Measurements from ENCODE around the gene PRR30.

Gene PRR30

DNA sequence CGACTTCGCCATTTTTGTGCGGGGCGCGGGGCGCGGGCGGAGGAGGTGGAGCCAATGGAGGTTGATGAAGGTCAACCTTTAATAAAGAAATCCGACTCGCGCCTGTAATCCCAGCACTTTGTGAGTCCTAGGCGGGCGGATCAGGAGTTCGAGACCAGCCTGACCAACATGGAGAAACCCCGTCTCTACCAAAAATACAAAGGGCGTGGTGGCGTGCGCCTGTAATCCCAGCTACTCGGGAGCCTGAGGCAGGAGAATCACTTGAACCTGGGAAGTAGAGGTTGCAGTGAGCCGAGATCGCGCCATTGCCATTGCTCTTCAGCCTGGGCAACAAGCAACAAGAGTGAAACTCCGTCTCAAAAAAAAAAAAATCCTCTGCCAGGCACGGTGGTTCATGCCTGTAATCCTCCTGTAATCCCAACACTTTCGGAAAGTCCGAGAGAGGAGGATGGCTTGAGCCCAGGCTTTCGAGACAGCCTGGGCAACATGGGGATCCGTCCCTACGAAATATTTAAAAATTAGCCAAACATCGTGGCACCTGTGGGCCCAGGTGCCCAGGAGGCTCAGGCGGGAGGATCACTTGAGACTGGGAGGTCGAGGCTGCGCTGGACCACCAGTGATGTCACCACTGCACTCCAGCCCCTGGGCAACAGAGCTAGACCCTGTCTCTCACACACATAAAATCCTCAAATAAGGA is 4.3 kb downstream of the PRR30 start:
- Histone ChIP-seq H3K27ac (ENCODE audit: low read depth, low read length) (no peak overlapping the region), H3K18ac (ENCODE audit: low read length) (peak overlapping the region; percentile 57)
- no CpG with 5 or more reads among the region's 33 CpGs for WGBS (ENCODE audit: extremely low coverage, insufficient coverage, insufficient read length)

GRCh38 chr2:27133905-27134780 is 5.1 kb downstream of the PRR30 start, which contains the start of gene PREB:
Gene PREB (minus strand): TSS chr2:27134636. CDS start chr2:27134421, 215 bp downstream.
- no CpG with 5 or more reads among the region's 86 CpGs for WGBS (ENCODE audit: extremely low coverage, insufficient coverage, insufficient read length)
- Histone ChIP-seq H3K9me3 (ENCODE audit: insufficient read depth, low read depth, low read length) (no peaks in the 10 kb centered on the region), H2AFZ (ENCODE audit: insufficient read depth, low read length, poor library complexity) (peak within 1 kb of the TSS; percentile 95), H3K36me3 (ENCODE audit: control insufficient read depth in 1 of 2, insufficient read depth in 2 of 2, low read length in 2 of 2) (peaks cover 35 to 40% of the 10 kb centered on the region in 2 experiments), H3K14ac (ENCODE audit: low read length) (peak within 1 kb of the TSS; percentile 80), H4K8ac (ENCODE audit: low read depth, low read length) (peak within 1 kb of the TSS; percentile 90), H2BK5ac (ENCODE audit: low read depth, low read length, poor library complexity) (peak within 1 kb of the TSS; percentile 83), H3K79me1 (ENCODE audit: low read length) (peaks cover 6% of the 10 kb centered on the region), H3K4ac (ENCODE audit: low read depth, low read length) (peak within 1 kb of the TSS; percentile 68), H2BK12ac (ENCODE audit: low read length) (peak within 1 kb of the TSS; percentile 30), H3K18ac (ENCODE audit: low read length) (peak within 1 kb of the TSS; percentile 73), H3K27me3 (ENCODE audit: insufficient read depth, low read length) (no peaks in the 10 kb centered on the region), H3K23ac (ENCODE audit: low read length) (no peak within 1 kb of the TSS), H4K12ac (ENCODE audit: low read depth, low read length) (peak within 1 kb of the TSS; percentile 75), H2BK120ac (ENCODE audit: insufficient read depth, low read length, poor library complexity) (peak within 1 kb of the TSS; percentile 28), H3K4me1 (ENCODE audit: control insufficient read depth in 1 of 2, insufficient read depth in 2 of 2, low read length in 2 of 2) (peaks cover 7 to 8% of the 10 kb centered on the region in 2 experiments), H3K4me2 (ENCODE audit: low read length) (peak within 1 kb of the TSS; percentile 64), H2AK5ac (ENCODE audit: low read length) (peak within 1 kb of the TSS; percentile 70), H3K4me3 (ENCODE audit: low read depth, low read length) (peak within 1 kb of the TSS; percentile 92), H4K91ac (ENCODE audit: low read depth, low read length) (peak within 1 kb of the TSS; percentile 90), H3K9ac (ENCODE audit: low read length) (peak within 1 kb of the TSS; percentile 78), H3K79me2 (ENCODE audit: control insufficient read depth, insufficient read depth, low read length, poor library complexity) (peaks cover 10% of the 10 kb centered on the region), H3K27ac (ENCODE audit: low read depth, low read length) (peak within 1 kb of the TSS; percentile 80)
- peak; percentile 98 to 100 for DNase-seq

More for the DNA sequence above, 4.3 kb downstream of the PRR30 start:
- H4K8ac ChIP-seq (ENCODE audit: low read depth, low read length): peak overlapping the region; percentile 90
- no peak overlapping the region for H3K23ac ChIP-seq (ENCODE audit: low read length)
- H3K14ac ChIP-seq (ENCODE audit: low read length): peak overlapping the region; percentile 24
- peak overlapping the region; percentile 73 for H4K12ac ChIP-seq (ENCODE audit: low read depth, low read length)
- H2BK5ac ChIP-seq (ENCODE audit: low read depth, low read length, poor library complexity): no peak overlapping the region
- H3K27me3 ChIP-seq (ENCODE audit: insufficient read depth, low read length): no peaks in the 10 kb centered on the region
- no peak overlapping the region for H2BK120ac ChIP-seq (ENCODE audit: insufficient read depth, low read length, poor library complexity)
- H3K4ac ChIP-seq (ENCODE audit: low read depth, low read length): peak overlapping the region; percentile 4
- no peak overlapping the region for H3K9ac ChIP-seq (ENCODE audit: low read length)
- H3K79me2 ChIP-seq (ENCODE audit: control insufficient read depth, insufficient read depth, low read length, poor library complexity): peaks cover 10% of the 10 kb centered on the region
- H2BK12ac ChIP-seq (ENCODE audit: low read length): peak overlapping the region; percentile 30
- no peaks in the 10 kb centered on the region for H3K9me3 ChIP-seq (ENCODE audit: insufficient read depth, low read depth, low read length)
- peak overlapping the region; percentile 69 for H4K91ac ChIP-seq (ENCODE audit: low read depth, low read length)
- H2AFZ ChIP-seq (ENCODE audit: insufficient read depth, low read length, poor library complexity): peak overlapping the region; percentile 95
- peaks cover 29 to 34% of the 10 kb centered on the region in 2 experiments for H3K36me3 ChIP-seq (ENCODE audit: control insufficient read depth in 1 of 2, insufficient read depth in 2 of 2, low read length in 2 of 2)
- peak overlapping the region; percentile 59 for H3K4me2 ChIP-seq (ENCODE audit: low read length)
- peak overlapping the region; percentile 25 for H3K4me3 ChIP-seq (ENCODE audit: low read depth, low read length)
- H3K4me1 ChIP-seq (ENCODE audit: control insufficient read depth in 1 of 2, insufficient read depth in 2 of 2, low read length in 2 of 2): peaks cover 7 to 8% of the 10 kb centered on the region in 2 experiments
- H2AK5ac ChIP-seq (ENCODE audit: low read length): peak overlapping the region; percentile 70
- peaks cover 6% of the 10 kb centered on the region for H3K79me1 ChIP-seq (ENCODE audit: low read length)
- DNase-seq: no peak

GRCh38 chr2:27133195-27133875 is 5.9 kb downstream of the PRR30 start:
- Histone ChIP-seq H3K18ac (ENCODE audit: low read length) (no peak overlapping the region), H3K79me2 (ENCODE audit: control insufficient read depth, insufficient read depth, low read length, poor library complexity) (peaks cover 10% of the 10 kb centered on the region), H3K4me2 (ENCODE audit: low read length) (peak overlapping the region; percentile 64), H3K27ac (ENCODE audit: low read depth, low read length) (no peak overlapping the region), H2BK5ac (ENCODE audit: low read depth, low read length, poor library complexity) (no peak overlapping the region), H3K36me3 (ENCODE audit: control insufficient read depth in 1 of 2, insufficient read depth in 2 of 2, low read length in 2 of 2) (peaks cover 35 to 40% of the 10 kb centered on the region in 2 experiments), H3K79me1 (ENCODE audit: low read length) (peaks cover 6% of the 10 kb centered on the region), H3K27me3 (ENCODE audit: insufficient read depth, low read length) (no peaks in the 10 kb centered on the region), H4K8ac (ENCODE audit: low read depth, low read length) (no peak overlapping the region), H2BK12ac (ENCODE audit: low read length) (no peak overlapping the region), H3K9me3 (ENCODE audit: insufficient read depth, low read depth, low read length) (no peaks in the 10 kb centered on the region), H3K23ac (ENCODE audit: low read length) (no peak overlapping the region), H3K4ac (ENCODE audit: low read depth, low read length) (peak overlapping the region; percentile 68), H2AFZ (ENCODE audit: insufficient read depth, low read length, poor library complexity) (no peak overlapping the region), H4K12ac (ENCODE audit: low read depth, low read length) (no peak overlapping the region), H3K14ac (ENCODE audit: low read length) (peak overlapping the region; percentile 29), H3K9ac (ENCODE audit: low read length) (peak overlapping the region; percentile 35), H3K4me1 (ENCODE audit: control insufficient read depth in 1 of 2, insufficient read depth in 2 of 2, low read length in 2 of 2) (peaks cover 7 to 8% of the 10 kb centered on the region in 2 experiments), H4K91ac (ENCODE audit: low read depth, low read length) (no peak overlapping the region), H3K4me3 (ENCODE audit: low read depth, low read length) (peak overlapping the region; percentile 92), H2AK5ac (ENCODE audit: low read length) (no peak overlapping the region), H2BK120ac (ENCODE audit: insufficient read depth, low read length, poor library complexity) (no peak overlapping the region)
- WGBS (ENCODE audit: extremely low coverage, insufficient coverage, insufficient read length): no CpG with 5 or more reads among the region's 14 CpGs
- DNase-seq: no peak

DNA sequence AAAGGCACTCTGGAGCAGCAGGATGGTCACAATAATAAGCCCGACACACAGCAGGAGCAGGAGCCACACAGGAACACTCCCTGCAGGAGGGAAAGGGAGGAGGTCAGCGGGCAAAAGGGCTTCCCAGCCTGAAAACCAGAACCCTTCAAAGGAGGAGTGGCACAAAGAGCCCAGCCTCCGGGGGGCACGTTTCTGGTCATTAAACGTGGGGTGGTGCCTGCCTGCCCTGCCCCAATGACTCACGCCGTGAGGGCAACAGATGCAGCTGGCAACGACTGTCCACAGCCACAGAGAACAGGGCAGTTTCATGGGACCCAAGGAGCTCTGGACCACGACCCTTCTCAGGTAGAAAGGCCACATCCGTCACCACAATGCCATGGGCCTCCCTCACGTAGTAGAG is 7.8 kb downstream of the PRR30 start:
- Histone ChIP-seq H3K36me3 (ENCODE audit: control insufficient read depth in 1 of 2, insufficient read depth in 2 of 2, low read length in 2 of 2) (peaks cover 35 to 40% of the 10 kb centered on the region in 2 experiments), H2BK12ac (ENCODE audit: low read length) (no peak overlapping the region), H2AFZ (ENCODE audit: insufficient read depth, low read length, poor library complexity) (no peak overlapping the region), H3K27ac (ENCODE audit: low read depth, low read length) (no peak overlapping the region), H3K79me2 (ENCODE audit: control insufficient read depth, insufficient read depth, low read length, poor library complexity) (peaks cover 9% of the 10 kb centered on the region), H4K8ac (ENCODE audit: low read depth, low read length) (no peak overlapping the region), H4K91ac (ENCODE audit: low read depth, low read length) (no peak overlapping the region), H3K14ac (ENCODE audit: low read length) (no peak overlapping the region), H3K9ac (ENCODE audit: low read length) (no peak overlapping the region), H2AK5ac (ENCODE audit: low read length) (no peak overlapping the region), H3K4me3 (ENCODE audit: low read depth, low read length) (no peak overlapping the region), H2BK120ac (ENCODE audit: insufficient read depth, low read length, poor library complexity) (no peak overlapping the region), H3K4ac (ENCODE audit: low read depth, low read length) (no peak overlapping the region), H3K4me1 (ENCODE audit: control insufficient read depth in 1 of 2, insufficient read depth in 2 of 2, low read length in 2 of 2) (peaks cover 7 to 8% of the 10 kb centered on the region in 2 experiments), H2BK5ac (ENCODE audit: low read depth, low read length, poor library complexity) (no peak overlapping the region), H3K18ac (ENCODE audit: low read length) (no peak overlapping the region), H4K12ac (ENCODE audit: low read depth, low read length) (no peak overlapping the region), H3K27me3 (ENCODE audit: insufficient read depth, low read length) (no peaks in the 10 kb centered on the region), H3K9me3 (ENCODE audit: insufficient read depth, low read depth, low read length) (no peaks in the 10 kb centered on the region), H3K23ac (ENCODE audit: low read length) (no peak overlapping the region), H3K4me2 (ENCODE audit: low read length) (no peak overlapping the region), H3K79me1 (ENCODE audit: low read length) (peaks cover 6% of the 10 kb centered on the region)
- DNase-seq: no peak
- no CpG with 5 or more reads among the region's 11 CpGs for WGBS (ENCODE audit: extremely low coverage, insufficient coverage, insufficient read length)
